Measurements from ENCODE around the gene RECQL. TPM values are rescaled to one million over a fixed set of nuclear protein-coding genes. Genes with fewer than 3 reads are reported as not detected.

Gene RECQL, protein sequence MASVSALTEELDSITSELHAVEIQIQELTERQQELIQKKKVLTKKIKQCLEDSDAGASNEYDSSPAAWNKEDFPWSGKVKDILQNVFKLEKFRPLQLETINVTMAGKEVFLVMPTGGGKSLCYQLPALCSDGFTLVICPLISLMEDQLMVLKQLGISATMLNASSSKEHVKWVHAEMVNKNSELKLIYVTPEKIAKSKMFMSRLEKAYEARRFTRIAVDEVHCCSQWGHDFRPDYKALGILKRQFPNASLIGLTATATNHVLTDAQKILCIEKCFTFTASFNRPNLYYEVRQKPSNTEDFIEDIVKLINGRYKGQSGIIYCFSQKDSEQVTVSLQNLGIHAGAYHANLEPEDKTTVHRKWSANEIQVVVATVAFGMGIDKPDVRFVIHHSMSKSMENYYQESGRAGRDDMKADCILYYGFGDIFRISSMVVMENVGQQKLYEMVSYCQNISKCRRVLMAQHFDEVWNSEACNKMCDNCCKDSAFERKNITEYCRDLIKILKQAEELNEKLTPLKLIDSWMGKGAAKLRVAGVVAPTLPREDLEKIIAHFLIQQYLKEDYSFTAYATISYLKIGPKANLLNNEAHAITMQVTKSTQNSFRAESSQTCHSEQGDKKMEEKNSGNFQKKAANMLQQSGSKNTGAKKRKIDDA
- 79.7 and 99.7 TPM in 2 replicates for total RNA-seq (2014; rRNA removed; shearing (Covaris generic))

GRCh38 chr12:21501258-21502163 lies at the start of gene RECQL, which contains the start of gene GOLT1B:
Gene RECQL (minus strand): TSS chr12:21501635. CDS start chr12:21499570, 2,065 bp downstream.
Gene GOLT1B (plus strand): TSS chr12:21501789. CDS start chr12:21501924, 135 bp downstream.
- Histone ChIP-seq H3K9me3 (replicated peaks) (no peaks in the 10 kb centered on the region), H3K4me3 (peak within 1 kb of the TSS; percentile 79), H3K27me3 (replicated peaks) (no peaks in the 10 kb centered on the region), H3K27ac (peak within 1 kb of the TSS; percentile 81), H3K36me3 (peaks cover 30% of the 10 kb centered on the region), H3K4me1 (replicated peaks) (peaks cover 13% of the 10 kb centered on the region)
- peak; percentile 94 to 97 for DNase-seq (ENCODE audit: low read depth in 1 of 2, low spot score in 2 of 2)

DNA sequence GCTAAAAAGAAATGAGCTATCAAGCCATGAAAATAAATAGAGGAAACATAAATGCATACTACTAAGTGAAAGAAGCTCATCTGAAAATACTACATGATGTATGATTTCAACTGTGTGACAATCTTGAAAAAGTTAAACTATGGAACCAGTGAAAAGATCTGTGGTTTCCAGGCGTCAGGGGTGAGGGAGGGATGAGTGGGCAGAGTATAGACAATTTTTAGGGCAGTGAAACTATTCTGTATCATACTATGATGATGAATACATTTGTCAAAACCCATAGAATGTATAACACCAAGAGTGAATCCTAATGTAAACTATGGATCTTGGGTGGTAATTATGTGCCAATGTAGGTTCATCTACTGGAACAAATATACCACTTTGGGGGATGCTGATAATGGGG lies 46.0 kb upstream of the RECQL start:
- Histone ChIP-seq H3K4me3 (no peak overlapping the region), H3K9me3 (replicated peaks) (no peaks in the 10 kb centered on the region), H3K27ac (no peak overlapping the region), H3K27me3 (replicated peaks) (no peaks in the 10 kb centered on the region), H3K4me1 (replicated peaks) (no peaks in the 10 kb centered on the region), H3K36me3 (no peaks in the 10 kb centered on the region)
- DNase-seq (ENCODE audit: low read depth in 1 of 2, low spot score in 2 of 2), result no peak

DNA sequence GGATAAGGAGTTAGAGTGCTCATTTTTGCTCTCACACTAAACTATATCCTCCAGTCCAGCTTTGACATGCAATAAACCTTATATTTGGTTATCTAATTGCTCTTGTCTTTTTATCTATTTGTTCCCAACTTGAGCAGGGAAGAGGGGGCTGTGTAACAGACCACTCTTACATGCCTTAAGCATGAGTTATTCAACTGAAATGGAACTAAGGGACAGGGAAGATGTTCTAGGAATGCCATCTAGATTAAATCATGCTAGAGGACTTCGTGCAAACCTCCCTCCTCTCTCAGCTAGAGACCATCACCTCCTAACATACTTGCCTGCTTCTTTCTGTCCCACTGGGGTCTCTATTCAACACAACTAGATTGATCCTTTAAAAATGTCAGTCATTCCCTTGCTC lies 45.3 kb upstream of the RECQL start:
- no peaks in the 10 kb centered on the region for H3K4me1 ChIP-seq (replicated peaks)
- H3K36me3 ChIP-seq, result no peaks in the 10 kb centered on the region
- no peaks in the 10 kb centered on the region for H3K27me3 ChIP-seq (replicated peaks)
- no peaks in the 10 kb centered on the region for H3K9me3 ChIP-seq (replicated peaks)
- H3K27ac ChIP-seq, result no peak overlapping the region
- H3K4me3 ChIP-seq, result no peak overlapping the region
- DNase-seq (ENCODE audit: low read depth in 1 of 2, low spot score in 2 of 2), result peak in 1 of 2 experiments; percentile 30

DNA sequence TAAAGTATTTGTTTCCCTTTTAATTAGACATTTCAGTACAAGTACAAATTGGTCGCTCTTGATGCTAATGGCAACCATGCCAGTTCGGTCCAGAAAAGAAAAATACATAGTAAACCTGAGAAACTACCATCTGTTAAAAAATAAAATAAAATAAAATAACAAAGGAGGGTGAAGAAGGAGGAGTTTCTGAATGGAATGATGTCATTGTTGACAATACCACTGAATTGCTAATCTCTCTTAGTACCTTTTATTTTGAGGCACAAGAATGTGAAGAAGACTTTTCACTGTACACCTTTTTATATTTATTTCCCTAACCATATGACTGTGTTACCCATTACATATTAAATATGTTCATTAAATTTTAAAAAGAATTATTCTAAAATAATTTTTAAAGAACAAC lies 44.1 kb upstream of the RECQL start:
- DNase-seq (ENCODE audit: low read depth in 1 of 2, low spot score in 2 of 2), result no peak
- H3K4me3 ChIP-seq, result no peak overlapping the region
- H3K36me3 ChIP-seq, result no peaks in the 10 kb centered on the region
- H3K27ac ChIP-seq, result no peak overlapping the region
- no peaks in the 10 kb centered on the region for H3K27me3 ChIP-seq (replicated peaks)
- no peaks in the 10 kb centered on the region for H3K9me3 ChIP-seq (replicated peaks)
- no peaks in the 10 kb centered on the region for H3K4me1 ChIP-seq (replicated peaks)

- H3K36me3 ChIP-seq, result no peaks in the 10 kb centered on the region
- H3K27ac ChIP-seq, result no peak overlapping the region
- H3K4me3 ChIP-seq, result no peak overlapping the region
- no peaks in the 10 kb centered on the region for H3K9me3 ChIP-seq (replicated peaks)
- no peak for DNase-seq (ENCODE audit: low read depth in 1 of 2, low spot score in 2 of 2)
- H3K27me3 ChIP-seq (replicated peaks), result no peaks in the 10 kb centered on the region
- H3K4me1 ChIP-seq (replicated peaks), result no peaks in the 10 kb centered on the region
These were observed 41.7 kb upstream of the RECQL start for GRCh38 chr12:21543151-21543550.

GRCh38 chr12:21542403-21542802 lies 41.0 kb upstream of the RECQL start:
- Histone ChIP-seq H3K9me3 (replicated peaks) (no peaks in the 10 kb centered on the region), H3K27me3 (replicated peaks) (no peaks in the 10 kb centered on the region; the same call in 1 of the 2 replicates), H3K4me1 (replicated peaks) (no peaks in the 10 kb centered on the region), H3K4me3 (no peak overlapping the region), H3K27ac (no peak overlapping the region), H3K36me3 (no peaks in the 10 kb centered on the region)
- no peak for DNase-seq (ENCODE audit: low read depth in 1 of 2, low spot score in 2 of 2)

GRCh38 chr12:21541773-21542172 lies 40.3 kb upstream of the RECQL start:
- no peaks in the 10 kb centered on the region for H3K9me3 ChIP-seq (replicated peaks)
- DNase-seq (ENCODE audit: low read depth in 1 of 2, low spot score in 2 of 2), result no peak
- H3K4me3 ChIP-seq, result no peak overlapping the region
- H3K36me3 ChIP-seq, result no peaks in the 10 kb centered on the region
- no peak overlapping the region for H3K27ac ChIP-seq
- H3K4me1 ChIP-seq (replicated peaks), result no peaks in the 10 kb centered on the region
- no peaks in the 10 kb centered on the region; the same call in 1 of the 2 replicates for H3K27me3 ChIP-seq (replicated peaks)

- H3K27ac ChIP-seq, result no peak overlapping the region
- no peaks in the 10 kb centered on the region for H3K9me3 ChIP-seq (replicated peaks)
- H3K4me1 ChIP-seq (replicated peaks), result no peaks in the 10 kb centered on the region
- no peak for DNase-seq (ENCODE audit: low read depth in 1 of 2, low spot score in 2 of 2)
- no peaks in the 10 kb centered on the region for H3K36me3 ChIP-seq
- no peak overlapping the region for H3K4me3 ChIP-seq
- no peaks in the 10 kb centered on the region; the same call in 1 of the 2 replicates for H3K27me3 ChIP-seq (replicated peaks)
These were observed 38.4 kb upstream of the RECQL start for GRCh38 chr12:21539797-21540196.

DNA sequence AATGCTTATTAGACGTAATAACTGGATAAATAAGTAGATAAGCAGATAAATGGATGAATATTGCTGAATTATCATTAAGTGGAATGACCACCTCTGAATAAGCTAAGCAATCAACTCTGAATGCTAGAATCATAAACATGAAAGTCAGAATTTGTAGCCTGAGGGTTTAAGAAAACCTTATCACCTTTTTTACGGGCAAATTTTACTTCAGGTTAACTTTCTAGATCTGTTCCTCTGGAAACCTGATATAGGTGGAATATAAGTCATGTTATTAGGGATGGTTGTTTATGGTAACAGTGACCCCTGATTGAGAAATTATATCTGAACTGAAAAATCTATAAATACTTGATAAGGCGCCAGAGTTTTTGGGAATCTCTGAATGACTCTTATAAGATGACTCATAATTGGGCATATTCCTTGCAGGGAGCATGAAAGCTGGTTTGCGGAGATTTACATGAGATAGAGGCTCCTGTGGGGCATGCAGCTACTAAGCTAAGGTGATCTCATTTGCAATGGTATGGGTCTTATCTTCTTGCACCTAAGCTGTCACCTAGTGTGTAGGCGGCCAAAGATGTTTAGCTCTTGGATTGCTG lies 36.7 kb upstream of the RECQL start:
- DNase-seq (ENCODE audit: low read depth in 1 of 2, low spot score in 2 of 2), result no peak
- Histone ChIP-seq H3K36me3 (no peaks in the 10 kb centered on the region), H3K4me1 (replicated peaks) (no peaks in the 10 kb centered on the region)

DNA sequence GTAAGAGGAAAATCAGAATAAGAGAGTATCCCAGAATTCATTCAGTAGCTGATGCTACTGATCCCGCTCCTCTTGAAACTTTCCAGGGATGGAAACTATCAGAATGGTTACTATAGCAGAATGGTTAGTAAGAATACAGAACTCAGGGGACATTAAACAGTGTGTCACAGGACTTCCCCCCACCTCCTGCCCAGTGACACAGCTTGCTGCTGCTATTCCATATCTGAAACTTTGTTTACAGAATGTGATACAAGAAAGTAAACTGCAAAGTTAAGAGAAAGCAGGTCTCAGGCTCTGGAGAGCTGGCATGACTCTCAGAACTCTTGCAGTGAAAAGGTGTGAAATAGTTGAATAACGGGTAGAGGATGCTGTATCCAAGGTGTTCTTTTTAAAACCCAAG lies 28.0 kb upstream of the RECQL start:
- no peaks in the 10 kb centered on the region for H3K36me3 ChIP-seq
- H3K4me3 ChIP-seq, result no peak overlapping the region
- no peaks in the 10 kb centered on the region for H3K9me3 ChIP-seq (replicated peaks)
- no peak for DNase-seq (ENCODE audit: low read depth in 1 of 2, low spot score in 2 of 2)
- no peak overlapping the region for H3K27ac ChIP-seq
- H3K27me3 ChIP-seq (replicated peaks), result peaks cover 35% of the 10 kb centered on the region
- H3K4me1 ChIP-seq (replicated peaks), result 0 out of 2 replicates have a peak, but pooled peaks cover 5% of the 10 kb centered on the region

More for the DNA sequence above, 36.7 kb upstream of the RECQL start:
- no peaks in the 10 kb centered on the region; the same call in 1 of the 2 replicates for H3K27me3 ChIP-seq (replicated peaks)
- H3K27ac ChIP-seq, result no peak overlapping the region
- H3K4me3 ChIP-seq, result no peak overlapping the region
- no peaks in the 10 kb centered on the region for H3K9me3 ChIP-seq (replicated peaks)

- no peak for DNase-seq (ENCODE audit: low read depth in 1 of 2, low spot score in 2 of 2)
These were observed 27.5 kb upstream of the RECQL start for GRCh38 chr12:21528953-21529352.

GRCh38 chr12:21527451-21528180 lies 26.2 kb upstream of the RECQL start:
- peak; percentile 44 to 53 for DNase-seq (ENCODE audit: low read depth in 1 of 2, low spot score in 2 of 2)
- H3K27ac ChIP-seq, result no peak overlapping the region
- no peaks in the 10 kb centered on the region for H3K9me3 ChIP-seq (replicated peaks)
- H3K4me3 ChIP-seq, result peak overlapping the region; percentile 37
- no peaks in the 10 kb centered on the region for H3K36me3 ChIP-seq
- peaks cover 35% of the 10 kb centered on the region for H3K27me3 ChIP-seq (replicated peaks)
- 0 out of 2 replicates have a peak, but pooled peaks cover 5% of the 10 kb centered on the region for H3K4me1 ChIP-seq (replicated peaks)

More at GRCh38 chr12:21528953-21529352, 27.5 kb upstream of the RECQL start:
- Histone ChIP-seq H3K4me1 (replicated peaks) (0 out of 2 replicates have a peak, but pooled peaks cover 5% of the 10 kb centered on the region), H3K9me3 (replicated peaks) (no peaks in the 10 kb centered on the region), H3K27me3 (replicated peaks) (peaks cover 35% of the 10 kb centered on the region), H3K36me3 (no peaks in the 10 kb centered on the region), H3K27ac (no peak overlapping the region), H3K4me3 (no peak overlapping the region)
